ENCODE measurements around the gene DENND4A. TPM values are rescaled to one million over a fixed set of nuclear protein-coding genes. Genes with fewer than 3 reads are reported as not detected.
A peak's percentile ranks its signal among the peaks of the same experiment; 100 is the strongest.

The DENND4A gene
- total and polyA plus RNA-seq, 4 donors, result 25.0 to 69.6 (median 38.7) TPM

GRCh38 chr15:65633752-65634151, 158.3 kb downstream of the DENND4A start:
- no peaks in the 10 kb centered on the region for H3K9me3 ChIP-seq (ENCODE audit: control insufficient read depth, insufficient read depth, low read length)
- no peaks in the 10 kb centered on the region for H3K27me3 ChIP-seq (ENCODE audit: control insufficient read depth, insufficient read depth, low read length)
- DNase-seq (ENCODE audit: low read depth in 4 of 6, low spot score in 6 of 6), result no peak
- no peak overlapping the region for H3K4me3 ChIP-seq (ENCODE audit: low read depth, low read length)
- H3K4me1 ChIP-seq (ENCODE audit: control insufficient read depth, insufficient read depth, low read length), result no peaks in the 10 kb centered on the region
- no peaks in the 10 kb centered on the region for H3K36me3 ChIP-seq (ENCODE audit: control insufficient read depth, insufficient read depth, low read length)
- 75% methylated on average over 2 of the region's 2 CpGs for WGBS (ENCODE audit: insufficient coverage)
- no peak overlapping the region for H3K27ac ChIP-seq (ENCODE audit: low read depth, low read length)

- no peak overlapping the region for H3K27ac ChIP-seq (ENCODE audit: low read depth, low read length)
- H3K4me1 ChIP-seq (ENCODE audit: control insufficient read depth, insufficient read depth, low read length), result no peaks in the 10 kb centered on the region
- no peaks in the 10 kb centered on the region for H3K36me3 ChIP-seq (ENCODE audit: control insufficient read depth, insufficient read depth, low read length)
- peak in 1 of 6 donors; percentile 7 for DNase-seq (ENCODE audit: low read depth in 4 of 6, low spot score in 6 of 6)
- H3K4me3 ChIP-seq (ENCODE audit: low read depth, low read length), result no peak overlapping the region
- H3K27me3 ChIP-seq (ENCODE audit: control insufficient read depth, insufficient read depth, low read length), result no peaks in the 10 kb centered on the region
- no peaks in the 10 kb centered on the region for H3K9me3 ChIP-seq (ENCODE audit: control insufficient read depth, insufficient read depth, low read length)
- WGBS (ENCODE audit: insufficient coverage), result 82% methylated on average over 2 of the region's 4 CpGs
Measured at GRCh38 chr15:65632780-65633375, 159.2 kb downstream of the DENND4A start.

GRCh38 chr15:65631503-65631902, 160.6 kb downstream of the DENND4A start:
- Histone ChIP-seq H3K9me3 (ENCODE audit: control insufficient read depth, insufficient read depth, low read length) (no peaks in the 10 kb centered on the region), H3K27me3 (ENCODE audit: control insufficient read depth, insufficient read depth, low read length) (no peaks in the 10 kb centered on the region), H3K4me3 (ENCODE audit: low read depth, low read length) (no peak overlapping the region), H3K27ac (ENCODE audit: low read depth, low read length) (no peak overlapping the region), H3K36me3 (ENCODE audit: control insufficient read depth, insufficient read depth, low read length) (no peaks in the 10 kb centered on the region), H3K4me1 (ENCODE audit: control insufficient read depth, insufficient read depth, low read length) (no peaks in the 10 kb centered on the region)
- DNase-seq (ENCODE audit: low read depth in 4 of 6, low spot score in 6 of 6), result no peak
- WGBS (ENCODE audit: insufficient coverage), result 100% methylated on average over 4 of the region's 6 CpGs

- H3K36me3 ChIP-seq (ENCODE audit: control insufficient read depth, insufficient read depth, low read length), result no peaks in the 10 kb centered on the region
- no peak overlapping the region for H3K4me3 ChIP-seq (ENCODE audit: low read depth, low read length)
- H3K4me1 ChIP-seq (ENCODE audit: control insufficient read depth, insufficient read depth, low read length), result no peaks in the 10 kb centered on the region
- 92% methylated on average over 4 of the region's 5 CpGs for WGBS (ENCODE audit: insufficient coverage)
- H3K27ac ChIP-seq (ENCODE audit: low read depth, low read length), result no peak overlapping the region
- no peak for DNase-seq (ENCODE audit: low read depth in 4 of 6, low spot score in 6 of 6)
- no peaks in the 10 kb centered on the region for H3K9me3 ChIP-seq (ENCODE audit: control insufficient read depth, insufficient read depth, low read length)
- no peaks in the 10 kb centered on the region for H3K27me3 ChIP-seq (ENCODE audit: control insufficient read depth, insufficient read depth, low read length)
Measured at GRCh38 chr15:65630760-65631159, 161.3 kb downstream of the DENND4A start.

- Histone ChIP-seq H3K36me3 (ENCODE audit: control insufficient read depth, insufficient read depth, low read length) (peaks cover 4% of the 10 kb centered on the region), H3K4me3 (ENCODE audit: low read depth, low read length) (no peak overlapping the region), H3K27ac (ENCODE audit: low read depth, low read length) (no peak overlapping the region), H3K27me3 (ENCODE audit: control insufficient read depth, insufficient read depth, low read length) (no peaks in the 10 kb centered on the region), H3K4me1 (ENCODE audit: control insufficient read depth, insufficient read depth, low read length) (no peaks in the 10 kb centered on the region), H3K9me3 (ENCODE audit: control insufficient read depth, insufficient read depth, low read length) (no peaks in the 10 kb centered on the region)
- WGBS (ENCODE audit: insufficient coverage), result 86% methylated on average over 2 of the region's 3 CpGs
- DNase-seq (ENCODE audit: low read depth in 4 of 6, low spot score in 6 of 6), result no peak
Measured at GRCh38 chr15:65629548-65629947, 162.5 kb downstream of the DENND4A start.

GRCh38 chr15:65626856-65627255, 165.2 kb downstream of the DENND4A start:
- Histone ChIP-seq H3K4me3 (ENCODE audit: low read depth, low read length) (no peak overlapping the region), H3K4me1 (ENCODE audit: control insufficient read depth, insufficient read depth, low read length) (no peaks in the 10 kb centered on the region), H3K27ac (ENCODE audit: low read depth, low read length) (no peak overlapping the region), H3K36me3 (ENCODE audit: control insufficient read depth, insufficient read depth, low read length) (peaks cover 4% of the 10 kb centered on the region), H3K27me3 (ENCODE audit: control insufficient read depth, insufficient read depth, low read length) (no peaks in the 10 kb centered on the region), H3K9me3 (ENCODE audit: control insufficient read depth, insufficient read depth, low read length) (no peaks in the 10 kb centered on the region)
- WGBS (ENCODE audit: insufficient coverage), result 86% methylated on average over 2 of the region's 4 CpGs
- DNase-seq (ENCODE audit: low read depth in 4 of 6, low spot score in 6 of 6), result peak in 1 of 6 donors; percentile 6

GRCh38 chr15:65623103-65623502, 169.0 kb downstream of the DENND4A start:
- Histone ChIP-seq H3K27me3 (ENCODE audit: control insufficient read depth, insufficient read depth, low read length) (no peaks in the 10 kb centered on the region), H3K9me3 (ENCODE audit: control insufficient read depth, insufficient read depth, low read length) (no peaks in the 10 kb centered on the region), H3K4me1 (ENCODE audit: control insufficient read depth, insufficient read depth, low read length) (no peaks in the 10 kb centered on the region), H3K36me3 (ENCODE audit: control insufficient read depth, insufficient read depth, low read length) (peaks cover 4% of the 10 kb centered on the region), H3K4me3 (ENCODE audit: low read depth, low read length) (no peak overlapping the region), H3K27ac (ENCODE audit: low read depth, low read length) (no peak overlapping the region)
- DNase-seq (ENCODE audit: low read depth in 4 of 6, low spot score in 6 of 6), result no peak

GRCh38 chr15:65621638-65622037, 170.5 kb downstream of the DENND4A start, which contains the start of gene SLC24A1:
Gene SLC24A1 (plus strand): TSS chr15:65621938. CDS start chr15:65624081, 2,143 bp downstream.
- Histone ChIP-seq H3K27me3 (ENCODE audit: control insufficient read depth, insufficient read depth, low read length) (no peaks in the 10 kb centered on the region), H3K27ac (ENCODE audit: low read depth, low read length) (no peak within 1 kb of the TSS), H3K4me1 (ENCODE audit: control insufficient read depth, insufficient read depth, low read length) (no peaks in the 10 kb centered on the region), H3K9me3 (ENCODE audit: control insufficient read depth, insufficient read depth, low read length) (no peaks in the 10 kb centered on the region), H3K36me3 (ENCODE audit: control insufficient read depth, insufficient read depth, low read length) (peaks cover 4% of the 10 kb centered on the region), H3K4me3 (ENCODE audit: low read depth, low read length) (no peak within 1 kb of the TSS)
- 86% methylated on average over 2 of the region's 6 CpGs for WGBS (ENCODE audit: insufficient coverage)
- no peak for DNase-seq (ENCODE audit: low read depth in 4 of 6, low spot score in 6 of 6)

GRCh38 chr15:65620833-65621232, 171.3 kb downstream of the DENND4A start:
- no peak overlapping the region for H3K4me3 ChIP-seq (ENCODE audit: low read depth, low read length)
- no CpG with 5 or more reads among the region's 2 CpGs for WGBS (ENCODE audit: insufficient coverage)
- H3K27me3 ChIP-seq (ENCODE audit: control insufficient read depth, insufficient read depth, low read length), result no peaks in the 10 kb centered on the region
- H3K9me3 ChIP-seq (ENCODE audit: control insufficient read depth, insufficient read depth, low read length), result no peaks in the 10 kb centered on the region
- no peak overlapping the region for H3K27ac ChIP-seq (ENCODE audit: low read depth, low read length)
- no peak for DNase-seq (ENCODE audit: low read depth in 4 of 6, low spot score in 6 of 6)
- peaks cover 4% of the 10 kb centered on the region for H3K36me3 ChIP-seq (ENCODE audit: control insufficient read depth, insufficient read depth, low read length)
- no peaks in the 10 kb centered on the region for H3K4me1 ChIP-seq (ENCODE audit: control insufficient read depth, insufficient read depth, low read length)

- no peak for DNase-seq (ENCODE audit: low read depth in 4 of 6, low spot score in 6 of 6)
- no CpG with 5 or more reads among the region's 5 CpGs for WGBS (ENCODE audit: insufficient coverage)
- Histone ChIP-seq H3K27me3 (ENCODE audit: control insufficient read depth, insufficient read depth, low read length) (no peaks in the 10 kb centered on the region), H3K4me3 (ENCODE audit: low read depth, low read length) (no peak overlapping the region), H3K36me3 (ENCODE audit: control insufficient read depth, insufficient read depth, low read length) (no peaks in the 10 kb centered on the region), H3K4me1 (ENCODE audit: control insufficient read depth, insufficient read depth, low read length) (no peaks in the 10 kb centered on the region), H3K27ac (ENCODE audit: low read depth, low read length) (no peak overlapping the region), H3K9me3 (ENCODE audit: control insufficient read depth, insufficient read depth, low read length) (no peaks in the 10 kb centered on the region)
Measured at GRCh38 chr15:65619626-65620290, 172.3 kb downstream of the DENND4A start.

Measured in spinal cord (tissue), 10 donors.